Epidermal melanocyte (primary cell): ENCODE data around the gene STX7.

ENCODE experiments used
- DNase-seq: peaks from one replicate; pipeline ENCODE4 v3.0.0; 2011; ENCODE audit warnings: low spot score; ENCODE audit not compliant: insufficient read length

STX7 gene

GRCh38 chr6:132506869-132507808 lies 5.8 kb downstream of the STX7 start:
- no peak for DNase-seq

GRCh38 chr6:132506461-132506860 lies 6.5 kb downstream of the STX7 start:
- no peak for DNase-seq

- no peak for DNase-seq
These were observed 7.8 kb downstream of the STX7 start for GRCh38 chr6:132505158-132505557.

- no peak for DNase-seq
These were observed 8.2 kb downstream of the STX7 start for GRCh38 chr6:132504757-132505156.

GRCh38 chr6:132499757-132500156 lies 13.2 kb downstream of the STX7 start:
- no peak for DNase-seq

- DNase-seq, result no peak
These were observed 14.3 kb downstream of the STX7 start for GRCh38 chr6:132498638-132499037.

- no peak for DNase-seq
These were observed 16.3 kb downstream of the STX7 start for GRCh38 chr6:132496519-132497180.

GRCh38 chr6:132495604-132496079 lies 17.3 kb downstream of the STX7 start:
- no peak for DNase-seq

- DNase-seq, result no peak
These were observed 18.0 kb downstream of the STX7 start for GRCh38 chr6:132494954-132495353.

- DNase-seq, result no peak
These were observed 21.0 kb downstream of the STX7 start for GRCh38 chr6:132491881-132492280.

GRCh38 chr6:132491303-132491702 lies 21.6 kb downstream of the STX7 start:
- no peak for DNase-seq

GRCh38 chr6:132490478-132491204 lies 22.3 kb downstream of the STX7 start:
- DNase-seq, result no peak

- no peak for DNase-seq
These were observed 22.9 kb downstream of the STX7 start for GRCh38 chr6:132490024-132490423.

GRCh38 chr6:132489376-132489775 lies 23.5 kb downstream of the STX7 start:
- peak; percentile 43 for DNase-seq

GRCh38 chr6:132487762-132488161 lies 25.2 kb downstream of the STX7 start:
- no peak for DNase-seq

GRCh38 chr6:132484680-132485018 lies 28.3 kb downstream of the STX7 start:
- DNase-seq, result no peak

- DNase-seq, result peak; percentile 62
These were observed 28.9 kb downstream of the STX7 start for GRCh38 chr6:132483779-132484679.

GRCh38 chr6:132482581-132482980 lies 30.3 kb downstream of the STX7 start:
- DNase-seq, result no peak

GRCh38 chr6:132481189-132481588 lies 31.7 kb downstream of the STX7 start:
- DNase-seq, result no peak

GRCh38 chr6:132479131-132479530 lies 33.8 kb downstream of the STX7 start:
- no peak for DNase-seq

GRCh38 chr6:132478674-132479073 lies 34.2 kb downstream of the STX7 start:
- DNase-seq, result no peak
